ENCODE results near the gene GLMN.
A peak's percentile ranks its signal among the peaks of the same experiment; 100 is the strongest.

Gene GLMN

DNA sequence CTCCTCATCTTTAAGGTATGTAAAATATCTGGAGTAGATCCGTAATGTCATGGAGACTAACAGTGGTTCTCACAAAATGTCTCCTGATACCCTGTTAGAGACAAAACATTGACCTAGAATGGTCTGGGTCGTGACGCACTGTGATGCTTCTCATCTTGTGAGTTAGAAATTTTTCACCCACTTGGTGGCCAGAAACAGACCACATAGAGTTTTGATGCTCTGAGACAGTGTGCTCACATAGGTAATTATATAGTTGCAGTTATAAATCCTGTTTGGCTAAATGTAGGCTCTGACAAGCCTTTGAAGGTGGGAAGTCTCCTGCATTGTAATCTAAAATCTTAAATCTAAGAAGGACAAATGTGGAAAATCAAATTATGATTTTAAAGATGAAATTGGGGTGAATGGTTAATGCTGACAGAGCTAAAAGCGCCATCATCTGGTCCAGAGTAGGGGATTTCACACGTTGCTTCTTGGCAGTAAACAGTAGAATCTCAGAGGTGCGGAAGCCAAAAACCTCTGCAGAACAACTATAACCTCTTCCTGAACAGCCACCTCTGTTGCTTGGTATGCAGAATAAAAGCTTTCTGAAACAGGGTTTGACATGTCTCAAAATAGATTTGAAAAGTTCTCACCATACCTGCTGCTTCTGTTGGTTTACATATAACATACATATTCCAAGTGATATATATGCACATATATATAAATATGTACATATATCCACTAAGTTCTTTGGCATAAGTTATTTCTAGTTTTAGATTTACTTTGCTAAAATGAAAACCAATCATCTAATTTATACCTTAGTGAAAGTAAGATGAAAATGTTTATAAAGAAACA is 17.2 kb upstream of the GLMN start:
- no peak for DNase-seq (ENCODE audit: low read depth)
- H3K4me3 ChIP-seq (ENCODE audit: low read depth, low read length): no peak overlapping the region
- TF ChIP-seq, protein P1, sequence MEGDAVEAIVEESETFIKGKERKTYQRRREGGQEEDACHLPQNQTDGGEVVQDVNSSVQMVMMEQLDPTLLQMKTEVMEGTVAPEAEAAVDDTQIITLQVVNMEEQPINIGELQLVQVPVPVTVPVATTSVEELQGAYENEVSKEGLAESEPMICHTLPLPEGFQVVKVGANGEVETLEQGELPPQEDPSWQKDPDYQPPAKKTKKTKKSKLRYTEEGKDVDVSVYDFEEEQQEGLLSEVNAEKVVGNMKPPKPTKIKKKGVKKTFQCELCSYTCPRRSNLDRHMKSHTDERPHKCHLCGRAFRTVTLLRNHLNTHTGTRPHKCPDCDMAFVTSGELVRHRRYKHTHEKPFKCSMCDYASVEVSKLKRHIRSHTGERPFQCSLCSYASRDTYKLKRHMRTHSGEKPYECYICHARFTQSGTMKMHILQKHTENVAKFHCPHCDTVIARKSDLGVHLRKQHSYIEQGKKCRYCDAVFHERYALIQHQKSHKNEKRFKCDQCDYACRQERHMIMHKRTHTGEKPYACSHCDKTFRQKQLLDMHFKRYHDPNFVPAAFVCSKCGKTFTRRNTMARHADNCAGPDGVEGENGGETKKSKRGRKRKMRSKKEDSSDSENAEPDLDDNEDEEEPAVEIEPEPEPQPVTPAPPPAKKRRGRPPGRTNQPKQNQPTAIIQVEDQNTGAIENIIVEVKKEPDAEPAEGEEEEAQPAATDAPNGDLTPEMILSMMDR (IDR thresholded peaks at IDR 0.05; ENCODE audit: control insufficient read depth, extremely low read depth, insufficient read depth): peak; percentile 16; the same call in 1 of the 2 replicates

DNA sequence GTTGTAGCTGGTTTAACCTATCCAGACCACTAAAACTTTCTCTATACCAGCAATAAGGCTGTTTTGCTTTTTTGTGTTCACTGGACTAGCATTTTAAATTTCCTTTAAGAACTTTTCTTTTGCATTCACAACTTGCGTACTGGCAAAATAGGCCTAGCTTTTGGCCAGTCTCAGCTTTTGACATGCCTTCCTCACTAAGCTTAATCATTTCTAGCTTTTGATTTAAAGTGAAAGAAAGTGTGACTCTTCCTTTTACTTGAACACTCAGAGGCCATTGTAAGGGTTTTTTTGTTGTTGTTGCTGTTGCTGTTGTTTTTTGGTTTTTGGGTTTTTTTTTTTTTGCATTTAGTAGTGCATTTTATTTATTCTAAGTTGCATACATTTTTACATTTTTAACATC is 15.2 kb upstream of the GLMN start:
- DNase-seq (ENCODE audit: low read depth): no peak
- H3K4me3 ChIP-seq (ENCODE audit: low read depth, low read length): no peak overlapping the region
- TF ChIP-seq, protein P1 (IDR thresholded peaks at IDR 0.05; ENCODE audit: control insufficient read depth, extremely low read depth, insufficient read depth): no peak

DNA sequence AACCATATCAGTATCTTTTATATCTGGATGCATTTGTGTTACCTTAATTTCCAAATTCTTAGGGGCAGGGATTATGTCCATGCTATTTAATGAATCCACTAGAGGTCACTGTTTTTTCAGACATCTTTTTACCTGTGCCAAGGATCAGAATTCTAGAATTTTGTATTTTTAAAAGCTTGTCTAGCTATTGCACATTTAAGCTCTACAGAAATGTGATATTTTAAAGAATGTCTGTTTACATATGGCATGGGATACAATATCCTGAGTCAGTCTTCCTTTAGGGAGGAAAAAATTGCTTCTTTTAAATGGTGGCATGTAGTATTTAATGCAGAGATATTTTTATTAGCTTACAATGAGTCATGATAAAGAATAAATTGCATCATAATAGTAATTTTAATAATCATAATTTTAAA is 11.4 kb upstream of the GLMN start:
- no peak for DNase-seq (ENCODE audit: low read depth)
- H3K4me3 ChIP-seq (ENCODE audit: low read depth, low read length): no peak overlapping the region
- TF ChIP-seq, protein P1 (IDR thresholded peaks at IDR 0.05; ENCODE audit: control insufficient read depth, extremely low read depth, insufficient read depth): peak; percentile 51

DNA sequence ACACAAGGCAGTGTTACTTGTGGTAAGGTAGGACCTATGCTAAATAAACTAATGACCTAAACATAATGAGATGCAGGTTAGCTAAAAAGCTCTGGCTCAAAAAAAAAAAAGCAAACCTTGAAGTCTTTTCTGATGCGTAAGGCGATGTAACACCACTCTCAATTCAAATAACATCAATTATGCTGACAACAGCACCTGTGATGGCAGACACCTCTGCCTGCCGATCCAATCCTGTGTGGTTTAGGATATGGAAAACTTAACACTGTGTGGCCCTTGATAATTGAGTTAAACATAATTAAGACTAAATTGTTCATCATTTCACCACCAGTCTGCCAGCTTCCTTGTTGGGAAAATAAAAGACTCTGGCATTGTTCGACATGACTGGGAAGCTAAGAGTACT is 9.2 kb upstream of the GLMN start:
- no peak overlapping the region for H3K4me3 ChIP-seq (ENCODE audit: low read depth, low read length)
- DNase-seq (ENCODE audit: low read depth): no peak
- TF ChIP-seq, protein P1 (IDR thresholded peaks at IDR 0.05; ENCODE audit: control insufficient read depth, extremely low read depth, insufficient read depth): no peak

DNA sequence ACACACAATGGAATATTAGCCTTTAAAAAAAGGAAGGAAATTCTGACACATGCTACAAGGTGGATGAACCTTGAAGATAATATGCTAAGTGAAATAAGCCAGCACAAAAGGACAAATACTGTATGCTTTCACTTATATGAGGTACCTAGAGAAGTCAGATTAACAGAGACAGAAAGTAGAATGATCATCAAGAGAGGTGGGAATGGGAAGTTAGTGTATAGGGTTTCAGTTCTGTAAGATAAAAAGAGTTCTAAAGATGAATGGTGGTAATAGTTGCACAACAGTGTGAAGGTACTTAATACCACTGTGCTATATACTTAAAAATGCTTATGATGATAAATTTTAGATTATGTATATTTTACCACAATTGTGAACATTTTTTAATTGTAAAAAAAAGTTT is 7.2 kb upstream of the GLMN start:
- H3K4me3 ChIP-seq (ENCODE audit: low read depth, low read length): no peak overlapping the region
- TF ChIP-seq, protein P1 (IDR thresholded peaks at IDR 0.05; ENCODE audit: control insufficient read depth, extremely low read depth, insufficient read depth): no peak
- no peak for DNase-seq (ENCODE audit: low read depth)

DNA sequence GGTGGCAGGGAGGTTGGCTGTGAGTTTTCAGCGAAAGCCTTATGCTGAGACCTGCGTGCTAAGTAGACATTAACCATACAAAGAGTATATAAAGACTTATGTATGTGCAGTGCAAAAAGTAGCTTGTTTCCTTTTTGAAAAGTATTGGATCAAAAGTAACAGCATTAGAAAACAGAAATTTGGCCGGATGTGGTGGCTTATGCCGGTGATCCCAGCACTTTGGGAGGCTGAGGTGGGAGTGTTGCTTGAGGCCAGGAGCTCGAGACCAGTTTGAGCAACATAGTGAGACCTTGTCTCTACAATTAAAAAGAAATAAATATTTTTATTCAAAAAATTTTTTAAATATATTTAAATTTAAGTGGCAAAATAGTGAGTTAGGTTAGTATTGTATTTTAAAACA is 2.2 kb upstream of the GLMN start:
- no peak for DNase-seq (ENCODE audit: low read depth)
- no peak overlapping the region for H3K4me3 ChIP-seq (ENCODE audit: low read depth, low read length)

More for the DNA sequence above, 2.2 kb upstream of the GLMN start:
- TF ChIP-seq, protein P1 (IDR thresholded peaks at IDR 0.05; ENCODE audit: control insufficient read depth, extremely low read depth, insufficient read depth): no peak

All from LNCaP clone FGC (cell line).